ENCODE data around the gene ADSL. TPM values are rescaled to one million over a fixed set of nuclear protein-coding genes. Genes with fewer than 3 reads are reported as not detected.

Gene ADSL
- total RNA-seq, 2 donors from 2014 or later, result 94.6 to 157 TPM

DNA sequence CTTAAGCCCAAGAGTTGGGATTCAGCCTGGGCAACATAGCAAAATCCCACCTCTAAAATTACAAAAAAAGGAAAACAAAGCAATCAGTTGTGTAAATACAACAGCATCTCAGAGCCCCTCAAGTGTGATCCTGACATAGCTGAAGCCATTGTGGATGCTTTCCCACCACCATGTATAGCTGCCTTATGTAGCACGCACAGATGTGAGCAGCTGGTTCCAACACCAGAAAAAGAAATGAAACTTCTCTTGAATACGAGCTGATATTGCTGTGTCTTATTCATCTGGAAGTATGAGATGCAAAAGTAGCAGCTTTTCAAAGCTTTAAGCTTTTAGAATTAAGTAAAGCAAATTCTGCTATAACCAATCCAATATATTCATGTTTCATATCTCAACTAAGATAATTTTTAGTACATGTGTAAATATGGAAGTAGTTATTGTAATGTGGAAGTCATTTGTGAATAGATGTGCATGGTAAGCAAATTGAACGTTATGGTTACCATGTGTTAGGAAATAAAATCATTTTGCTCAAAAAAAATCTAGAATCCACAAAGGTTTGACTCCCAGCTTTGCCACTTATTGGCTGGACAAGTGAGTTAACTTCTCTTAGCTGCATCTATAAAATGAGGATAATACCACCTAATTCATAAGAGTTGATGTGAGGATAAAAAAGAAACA lies 87.3 kb downstream of the ADSL start:
- Mint-ChIP-seq H3K36me3 (ENCODE audit: low read depth) (peaks cover 66% of the 10 kb centered on the region), H3K27me3 (no peaks in the 10 kb centered on the region), H3K9me3 (no peaks in the 10 kb centered on the region), H3K27ac (peak overlapping the region; percentile 65), H3K4me1 (peaks cover 18% of the 10 kb centered on the region), H3K4me3 (no peak overlapping the region)
- no peak for ATAC-seq (replicated peaks)

DNA sequence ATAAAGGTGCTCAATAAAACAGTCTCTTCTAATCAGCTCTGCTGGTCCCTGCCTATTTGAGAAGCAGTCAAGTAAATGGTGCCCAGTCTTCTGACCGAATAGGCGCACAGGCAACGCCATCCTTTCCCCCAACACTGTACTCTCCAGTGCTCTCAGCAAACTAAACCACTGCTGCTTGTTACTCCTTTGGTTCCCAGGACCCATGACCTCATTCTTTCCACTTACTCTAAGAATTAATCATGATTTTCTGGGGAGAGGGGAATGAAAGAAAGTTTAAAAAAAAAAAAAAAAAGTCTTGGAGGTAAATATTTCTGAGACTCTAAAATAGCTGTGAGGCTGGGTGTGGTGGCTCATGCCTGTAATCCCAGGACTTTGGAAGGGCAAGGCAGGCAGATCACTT lies 87.8 kb downstream of the ADSL start:
- ATAC-seq (replicated peaks), result peak; percentile 30
- Mint-ChIP-seq H3K36me3 (ENCODE audit: low read depth) (peaks cover 60% of the 10 kb centered on the region), H3K4me3 (no peak overlapping the region), H3K9me3 (no peaks in the 10 kb centered on the region), H3K27me3 (no peaks in the 10 kb centered on the region), H3K27ac (peak overlapping the region; percentile 65), H3K4me1 (peaks cover 13% of the 10 kb centered on the region)

DNA sequence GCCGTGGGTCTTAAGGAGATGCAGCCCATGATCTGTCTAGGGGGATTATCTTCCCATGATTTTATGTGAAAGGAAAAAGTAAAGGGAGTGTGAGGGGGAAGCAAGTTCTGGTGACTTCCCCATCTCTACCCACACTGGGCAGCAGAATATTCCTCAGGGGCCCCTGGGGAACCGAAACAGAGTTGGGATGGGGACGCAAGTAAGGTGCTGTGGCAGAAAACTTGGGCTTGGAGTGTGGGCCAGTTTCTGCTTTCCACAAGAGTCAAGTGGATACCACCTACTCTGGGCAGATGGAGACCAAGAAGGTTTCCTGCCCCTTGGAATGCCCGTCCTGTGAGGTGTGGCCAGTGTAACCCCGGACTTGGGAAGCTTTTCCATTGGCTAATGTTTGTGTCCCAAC lies 88.4 kb downstream of the ADSL start:
- Mint-ChIP-seq H3K4me3 (no peak overlapping the region), H3K9me3 (no peaks in the 10 kb centered on the region), H3K36me3 (ENCODE audit: low read depth) (peaks cover 58% of the 10 kb centered on the region), H3K27ac (peak overlapping the region; percentile 65), H3K27me3 (no peaks in the 10 kb centered on the region), H3K4me1 (peaks cover 12% of the 10 kb centered on the region)
- no peak for ATAC-seq (replicated peaks)

DNA sequence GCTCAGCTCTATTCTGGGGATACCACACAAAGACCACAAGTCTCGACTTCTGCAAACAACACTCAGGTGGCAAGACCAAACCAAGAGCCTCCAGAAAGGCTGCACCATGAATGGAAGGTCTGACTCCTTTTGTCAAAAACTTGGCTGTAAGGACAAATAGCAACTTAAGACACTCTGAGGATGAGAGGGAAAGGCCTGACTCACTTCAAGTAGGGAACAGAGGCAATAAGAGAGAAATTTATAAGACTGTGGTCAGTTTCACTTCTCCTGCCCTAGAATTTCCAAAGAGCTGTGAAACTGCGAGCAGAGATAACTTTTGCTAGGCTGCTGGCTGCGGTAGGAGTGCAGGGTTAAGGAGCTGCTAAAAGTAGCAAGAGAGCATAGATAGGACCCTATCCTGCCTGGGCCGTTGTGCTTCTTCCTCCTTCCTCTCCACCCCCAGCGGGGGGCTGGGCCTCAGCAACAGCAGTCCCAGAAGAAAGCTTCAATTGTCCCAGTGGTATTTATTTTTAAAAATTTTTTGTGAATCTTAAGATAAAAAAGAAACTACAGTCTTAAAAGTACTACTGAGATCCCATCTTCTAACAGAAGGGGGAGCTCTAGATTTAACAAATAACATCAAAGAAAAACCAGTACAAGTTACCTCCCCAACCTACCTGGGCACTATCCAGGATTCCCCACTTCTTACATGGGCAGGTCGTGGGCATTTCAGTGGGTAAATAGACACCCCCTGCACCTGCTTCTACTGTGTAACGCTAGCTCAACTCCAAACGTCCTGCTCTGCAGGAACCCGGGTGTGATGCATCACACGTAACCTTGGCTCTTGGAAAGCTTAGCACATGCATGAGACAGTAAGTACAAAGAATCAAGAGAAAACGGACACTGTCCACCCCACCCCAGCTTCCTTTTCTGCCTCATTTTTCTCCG lies 90.5 kb downstream of the ADSL start:
- Mint-ChIP-seq H3K4me1 (peaks cover 16% of the 10 kb centered on the region), H3K27ac (peak overlapping the region; percentile 80), H3K9me3 (no peaks in the 10 kb centered on the region), H3K4me3 (peak overlapping the region; percentile 29), H3K36me3 (ENCODE audit: low read depth) (peaks cover 39% of the 10 kb centered on the region), H3K27me3 (no peaks in the 10 kb centered on the region)
- ATAC-seq (replicated peaks), result peak; percentile 69

Other genes starting within 250 kb of the ADSL start
- gene TNRC6B, start 168.6 kb upstream of the ADSL start, total RNA-seq, result 10 to 100 TPM; 45.3 to 59.1 TPM
- gene SGSM3, start 24.1 kb downstream of the ADSL start, total RNA-seq, result 10 to 100 TPM; 39.7 to 41.8 TPM